Middle frontal gyrus (tissue), 1 donor: ENCODE data around the gene PRR33.

Source experiments
- DNase-seq: peaks from one replicate; pipeline ENCODE4 v3.0.0-alpha.2; 2015; ENCODE audit warnings: low spot score; ENCODE audit errors: extremely low spot score

PRR33 gene

GRCh38 chr11:1851468-1852180 is 40.1 kb downstream of the PRR33 start:
- DNase-seq = no peak

- no peak for DNase-seq
These were observed 42.9 kb downstream of the PRR33 start for GRCh38 chr11:1848640-1849430.

DNA sequence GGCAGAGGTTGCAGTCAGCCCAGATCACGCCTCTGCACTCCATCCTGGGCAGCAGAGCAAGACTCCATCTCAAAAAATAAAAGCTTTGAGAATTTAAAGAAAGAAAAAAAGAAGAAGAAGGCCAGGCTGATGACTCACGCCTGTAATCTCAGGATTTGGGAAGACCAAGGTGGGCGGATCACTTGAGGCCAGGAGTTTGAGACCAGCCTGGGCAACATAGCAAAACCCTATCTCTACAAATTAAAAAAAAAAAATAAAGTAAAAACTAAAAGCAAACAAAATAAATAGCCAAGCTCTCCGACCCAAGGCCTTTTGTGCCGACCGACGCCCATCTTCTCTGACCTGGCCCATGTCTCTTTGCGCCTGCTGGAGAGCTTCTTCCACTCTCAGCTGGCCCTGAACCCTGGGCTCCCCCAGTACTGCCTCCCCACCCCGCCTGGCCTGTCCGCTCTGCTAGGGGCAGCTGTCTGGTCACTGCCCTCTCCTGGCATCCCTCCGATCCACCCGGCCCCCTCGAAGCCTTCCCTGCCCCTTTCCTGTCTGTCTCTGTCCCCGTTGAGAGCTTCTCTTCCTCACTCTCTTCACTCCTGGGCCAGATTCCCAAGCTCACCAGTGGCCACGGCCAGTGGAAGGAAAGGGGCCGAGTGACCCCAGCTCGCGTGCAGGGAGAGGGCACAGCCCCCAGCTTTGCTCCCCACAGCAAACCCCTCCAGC is 43.6 kb downstream of the PRR33 start:
- no peak for DNase-seq

- DNase-seq = no peak
These were observed 44.5 kb downstream of the PRR33 start for GRCh38 chr11:1847006-1847735.

DNA sequence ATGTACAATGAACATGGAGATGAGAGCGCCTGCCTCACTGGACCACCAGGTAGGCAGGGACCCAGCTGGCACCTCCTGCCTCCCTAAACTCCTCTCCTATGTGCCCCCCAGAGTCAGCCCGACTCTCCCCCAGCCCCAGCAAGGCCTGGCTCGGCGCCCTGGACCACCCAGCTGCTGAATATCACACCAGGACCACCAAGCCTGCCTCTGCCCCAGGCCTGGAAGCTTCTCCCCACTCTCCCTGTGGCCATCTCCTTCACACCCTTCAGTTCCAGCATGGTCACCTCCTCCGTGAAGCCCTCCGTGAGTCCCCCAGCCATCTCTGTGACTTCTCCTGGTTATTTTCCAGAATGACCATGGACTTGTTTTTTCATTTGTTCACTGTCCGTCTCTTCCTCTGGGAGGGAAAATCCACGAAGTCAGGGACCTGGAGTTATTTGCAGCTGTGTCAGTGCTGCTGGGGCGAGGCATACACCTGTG is 45.2 kb downstream of the PRR33 start:
- DNase-seq = no peak

- no peak for DNase-seq
These were observed 45.9 kb downstream of the PRR33 start for GRCh38 chr11:1845561-1846452.

GRCh38 chr11:1845095-1845429 is 46.6 kb downstream of the PRR33 start:
- no peak for DNase-seq

GRCh38 chr11:1844221-1845094 is 47.2 kb downstream of the PRR33 start:
- no peak for DNase-seq

GRCh38 chr11:1843796-1844195 is 47.9 kb downstream of the PRR33 start:
- no peak for DNase-seq

DNA sequence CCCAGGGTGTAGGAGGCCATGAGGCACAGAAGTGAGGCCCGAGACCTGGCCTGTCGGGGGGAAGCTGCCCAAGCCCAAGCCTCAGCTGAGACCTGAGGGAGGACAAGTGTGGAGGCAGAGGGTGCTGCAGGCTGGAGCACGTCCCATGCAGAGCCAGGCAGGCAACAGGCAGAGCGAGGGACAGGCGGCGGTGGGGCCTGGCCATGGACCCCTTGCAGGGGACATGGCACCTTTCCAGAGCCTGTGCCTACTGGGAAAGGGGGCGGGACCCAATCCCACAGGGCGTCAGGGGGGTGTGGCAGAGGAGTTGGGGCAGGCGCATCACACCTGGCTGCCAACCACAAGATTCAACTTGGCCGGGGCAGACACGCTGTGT is 48.6 kb downstream of the PRR33 start:
- no peak for DNase-seq

DNA sequence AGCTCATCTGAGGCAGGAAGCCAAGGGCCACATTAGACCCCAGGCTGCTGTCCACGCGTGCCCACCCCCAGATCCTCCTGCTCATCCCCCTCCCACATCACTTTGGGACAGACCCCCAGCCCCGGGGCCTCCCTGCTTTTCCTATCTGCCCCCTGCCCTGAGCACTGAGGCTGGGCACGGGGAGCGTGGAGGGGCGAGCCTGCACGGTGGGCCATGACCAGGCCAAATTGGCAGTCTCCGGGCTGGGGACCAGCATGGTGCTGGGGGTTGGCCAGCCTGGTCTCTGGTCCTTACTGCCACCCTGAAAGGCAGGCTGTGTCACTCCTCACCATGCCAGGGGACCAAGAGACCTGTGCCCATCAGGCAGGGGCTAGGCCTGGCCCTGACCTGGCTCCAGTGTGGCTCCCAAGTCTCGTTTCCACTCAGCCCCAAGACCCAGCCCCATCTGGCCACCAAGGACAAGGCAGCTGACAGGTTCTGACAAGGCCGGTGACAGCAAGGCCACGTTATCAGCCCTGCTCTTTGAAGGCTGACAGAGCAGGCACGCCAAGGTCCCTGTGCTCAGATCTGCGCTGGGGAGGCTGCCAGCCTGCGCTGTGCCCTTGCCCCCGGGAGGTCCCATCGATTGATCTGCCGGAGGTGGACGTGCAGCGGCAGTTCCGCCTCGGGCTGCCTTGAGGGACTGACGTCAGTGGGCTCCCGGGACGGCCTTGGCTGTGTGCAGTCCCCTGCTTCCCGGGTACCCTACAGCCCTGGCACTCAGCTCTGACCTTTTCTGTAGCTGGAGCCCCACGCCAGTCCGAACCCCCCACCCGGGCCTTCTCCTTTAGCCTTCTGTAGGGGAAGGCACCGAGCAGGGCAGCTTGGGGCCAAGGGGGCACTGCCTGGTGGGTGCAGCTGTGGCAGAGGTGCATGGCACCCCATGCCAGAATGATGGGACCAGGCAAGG is 49.3 kb downstream of the PRR33 start:
- DNase-seq = no peak

DNA sequence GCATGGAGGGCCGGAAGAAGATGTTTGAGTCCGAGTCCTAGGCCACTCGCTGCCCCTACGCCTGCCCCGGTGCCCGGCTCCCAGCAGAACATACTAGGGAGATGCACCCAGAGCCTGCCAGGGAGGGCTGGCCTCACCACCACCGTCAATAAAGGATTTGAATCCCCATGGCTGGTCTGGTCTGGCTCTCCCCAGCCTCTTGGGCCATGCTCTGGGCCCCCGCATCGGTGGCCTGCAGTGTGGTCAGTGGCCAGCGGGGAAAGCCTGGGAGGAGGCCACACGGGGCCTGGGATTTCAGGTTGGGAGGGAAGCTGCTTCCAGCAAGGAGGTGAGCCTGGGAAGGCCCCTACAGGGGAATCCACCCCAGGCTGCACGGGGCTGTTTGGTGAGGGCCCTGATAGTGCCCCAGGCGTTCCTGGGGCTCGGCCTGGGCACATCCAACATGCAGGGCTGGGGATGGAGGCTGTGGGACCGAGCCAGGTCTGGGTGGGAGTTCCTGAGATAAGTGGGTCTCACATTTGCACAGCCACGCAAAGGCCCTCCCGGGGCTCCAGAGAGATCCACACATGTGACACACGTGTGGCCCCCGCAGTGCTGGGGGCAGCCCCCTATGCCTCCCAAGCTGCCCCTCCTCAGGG is 50.1 kb downstream of the PRR33 start:
- no peak for DNase-seq

GRCh38 chr11:1840780-1841480 is 50.8 kb downstream of the PRR33 start:
- no peak for DNase-seq

GRCh38 chr11:1839924-1840779 is 51.5 kb downstream of the PRR33 start:
- DNase-seq = no peak

DNA sequence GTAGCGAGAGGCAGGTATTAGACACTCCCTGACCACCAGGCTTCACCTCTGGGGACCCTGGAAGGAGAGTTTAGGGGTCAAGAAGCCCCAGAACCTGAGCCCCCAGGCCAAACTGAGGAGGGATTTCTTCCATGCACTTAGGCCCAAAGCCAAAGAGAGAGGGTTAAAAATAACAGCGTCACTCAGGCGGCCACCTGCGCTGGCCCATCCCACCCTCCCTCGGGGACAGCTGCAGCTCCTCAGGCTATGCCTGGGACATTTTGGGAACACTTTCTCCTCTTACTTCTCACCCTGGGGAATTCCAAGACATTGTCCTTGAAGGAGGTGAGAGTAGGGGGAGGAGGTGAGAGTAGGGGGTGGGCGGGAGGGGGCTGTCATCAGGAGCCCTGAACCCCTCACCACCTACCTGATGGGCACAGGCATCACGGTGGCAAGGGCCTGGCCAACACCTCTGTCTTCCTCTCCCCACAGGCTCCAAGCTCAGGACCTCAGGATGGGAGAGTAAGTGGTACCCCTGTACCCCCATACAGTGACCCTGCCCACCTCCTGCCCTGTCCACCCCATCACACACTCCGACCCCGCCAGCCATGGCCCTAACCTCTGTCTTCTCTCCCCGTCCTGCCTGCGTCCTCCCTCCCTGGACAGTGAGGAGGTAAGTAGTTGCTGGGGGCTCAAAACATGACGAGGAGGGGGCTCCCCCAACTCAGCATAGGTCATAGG is 52.3 kb downstream of the PRR33 start:
- no peak for DNase-seq
